ENCODE data around the gene SNRPB.

SNRPB gene

GRCh38 chr20:2485080-2485479 lies 14.5 kb upstream of the SNRPB start:
- Histone ChIP-seq H4K20me1 (ENCODE audit: insufficient read depth, low read length) (no peaks in the 10 kb centered on the region), H2AFZ (ENCODE audit: low read depth, low read length) (no peak overlapping the region), H3K79me2 (ENCODE audit: insufficient read depth, low read length) (no peaks in the 10 kb centered on the region), H3K27me3 (ENCODE audit: insufficient read depth, low read length, poor library complexity) (no peaks in the 10 kb centered on the region), H3K4me1 (ENCODE audit: insufficient read depth, low read length) (no peaks in the 10 kb centered on the region), H3K9ac (ENCODE audit: low read depth, low read length) (no peak overlapping the region), H3K9me3 (ENCODE audit: insufficient read depth, low read length, severe bottlenecking) (no peaks in the 10 kb centered on the region), H3K4me2 (ENCODE audit: insufficient read depth, low read length) (no peak overlapping the region), H3K36me3 (ENCODE audit: insufficient read depth, low read length) (peaks cover 74% of the 10 kb centered on the region), H3K27ac (ENCODE audit: low read length) (no peak overlapping the region), H3K4me3 (ENCODE audit: low read depth in 1 of 2, low read length in 2 of 2) (no peak overlapping the region)
- DNase-seq (no peak), ATAC-seq (ENCODE audit: insufficient read depth, low read depth) (no peak)
- TF ChIP-seq EZH2 (IDR thresholded peaks at IDR 0.05; ENCODE audit: borderline replicate concordance, low read depth, low read length, severe bottlenecking) (no peak), CTCF (IDR thresholded peaks at IDR 0.05; ENCODE audit: borderline replicate concordance, extremely low read depth, low read length, poor library complexity, severe bottlenecking) (no peak)

GRCh38 chr20:2483504-2483903 lies 12.9 kb upstream of the SNRPB start:
- H3K9me3 ChIP-seq (ENCODE audit: insufficient read depth, low read length, severe bottlenecking): no peaks in the 10 kb centered on the region
- H3K9ac ChIP-seq (ENCODE audit: low read depth, low read length): no peak overlapping the region
- no peak overlapping the region for H3K4me2 ChIP-seq (ENCODE audit: insufficient read depth, low read length)
- H2AFZ ChIP-seq (ENCODE audit: low read depth, low read length): no peak overlapping the region
- ATAC-seq (ENCODE audit: insufficient read depth, low read depth) (no peak), DNase-seq (no peak)
- no peaks in the 10 kb centered on the region for H3K4me1 ChIP-seq (ENCODE audit: insufficient read depth, low read length)
- no peaks in the 10 kb centered on the region for H3K79me2 ChIP-seq (ENCODE audit: insufficient read depth, low read length)
- H3K4me3 ChIP-seq (ENCODE audit: low read depth in 1 of 2, low read length in 2 of 2): no peak overlapping the region
- no peaks in the 10 kb centered on the region for H4K20me1 ChIP-seq (ENCODE audit: insufficient read depth, low read length)
- H3K36me3 ChIP-seq (ENCODE audit: insufficient read depth, low read length): peaks cover 62% of the 10 kb centered on the region
- no peak for TF ChIP-seq EZH2 (IDR thresholded peaks at IDR 0.05; ENCODE audit: borderline replicate concordance, low read depth, low read length, severe bottlenecking)
- no peak for TF ChIP-seq CTCF (IDR thresholded peaks at IDR 0.05; ENCODE audit: borderline replicate concordance, extremely low read depth, low read length, poor library complexity, severe bottlenecking)
- no peaks in the 10 kb centered on the region for H3K27me3 ChIP-seq (ENCODE audit: insufficient read depth, low read length, poor library complexity)
- no peak overlapping the region for H3K27ac ChIP-seq (ENCODE audit: low read length)

DNA sequence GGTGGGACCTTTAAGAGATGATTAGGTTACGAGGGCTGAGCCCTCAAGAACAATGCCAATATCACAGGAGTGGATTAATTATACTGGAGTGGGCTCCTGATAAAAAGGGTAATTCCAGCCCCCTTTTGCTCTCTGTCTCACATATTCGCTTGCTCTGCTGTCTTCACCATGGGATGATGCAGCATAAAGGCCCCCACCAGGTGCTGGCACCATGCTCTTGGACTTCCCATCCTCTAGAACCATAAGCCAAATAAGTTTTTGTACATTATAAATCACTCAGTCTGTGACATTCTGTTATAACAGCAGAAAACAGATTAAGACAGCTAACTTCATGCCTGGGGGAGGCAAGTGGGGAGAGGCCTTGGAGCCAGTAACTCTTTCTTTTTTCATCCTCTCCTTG lies 9.8 kb upstream of the SNRPB start:
- Histone ChIP-seq H3K27me3 (ENCODE audit: insufficient read depth, low read length, poor library complexity) (no peaks in the 10 kb centered on the region), H3K4me3 (ENCODE audit: low read depth in 1 of 2, low read length in 2 of 2) (no peak overlapping the region), H3K9me3 (ENCODE audit: insufficient read depth, low read length, severe bottlenecking) (no peaks in the 10 kb centered on the region), H2AFZ (ENCODE audit: low read depth, low read length) (no peak overlapping the region), H3K4me1 (ENCODE audit: insufficient read depth, low read length) (no peaks in the 10 kb centered on the region), H4K20me1 (ENCODE audit: insufficient read depth, low read length) (no peaks in the 10 kb centered on the region), H3K36me3 (ENCODE audit: insufficient read depth, low read length) (peaks cover 33% of the 10 kb centered on the region), H3K79me2 (ENCODE audit: insufficient read depth, low read length) (no peaks in the 10 kb centered on the region), H3K4me2 (ENCODE audit: insufficient read depth, low read length) (no peak overlapping the region), H3K27ac (ENCODE audit: low read length) (no peak overlapping the region), H3K9ac (ENCODE audit: low read depth, low read length) (no peak overlapping the region)
- DNase-seq (no peak), ATAC-seq (ENCODE audit: insufficient read depth, low read depth) (no peak)
- TF ChIP-seq CTCF (IDR thresholded peaks at IDR 0.05; ENCODE audit: borderline replicate concordance, extremely low read depth, low read length, poor library complexity, severe bottlenecking): no peak
- TF ChIP-seq EZH2 (IDR thresholded peaks at IDR 0.05; ENCODE audit: borderline replicate concordance, low read depth, low read length, severe bottlenecking): no peak
